ENCODE results near the gene TUBB1.

TUBB1 gene

GRCh38 chr20:58997141-58997770, 22.0 kb upstream of the TUBB1 start:
- Mint-ChIP-seq H3K4me3 (no peak overlapping the region), H3K36me3 (peaks cover 83% of the 10 kb centered on the region), H3K4me1 (peaks cover 15% of the 10 kb centered on the region), H3K9me3 (no peaks in the 10 kb centered on the region), H3K27ac (peak overlapping the region; percentile 30)
- DNase-seq (ENCODE audit: low spot score in 2 of 2): no peak
- ATAC-seq: no peak

DNA sequence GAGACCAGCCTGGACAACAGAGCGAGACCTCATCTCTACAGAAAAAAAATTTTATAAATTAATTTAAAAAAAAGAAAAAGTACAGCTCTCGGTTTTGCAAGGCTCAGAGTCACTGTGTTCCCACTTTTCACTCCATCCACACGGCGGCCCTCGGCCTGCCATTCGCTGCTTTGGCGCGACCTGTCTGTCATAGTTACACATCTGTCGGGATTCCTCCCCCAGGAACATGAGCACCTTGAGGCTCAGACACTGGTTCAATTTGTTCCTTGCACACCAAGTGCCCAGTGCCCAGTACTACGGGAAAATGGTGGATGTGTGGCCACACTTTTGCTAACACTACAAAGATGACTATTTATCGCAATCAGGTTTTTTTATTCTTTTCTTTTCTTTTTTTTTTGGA, 20.6 kb upstream of the TUBB1 start:
- DNase-seq (ENCODE audit: low spot score in 2 of 2) (no peak), ATAC-seq (no peak)
- Mint-ChIP-seq H3K4me3 (no peak overlapping the region), H3K27ac (peak overlapping the region; percentile 26), H3K9me3 (no peaks in the 10 kb centered on the region), H3K36me3 (peaks cover 74% of the 10 kb centered on the region), H3K4me1 (peaks cover 29% of the 10 kb centered on the region)

GRCh38 chr20:59000326-59000725, 18.9 kb upstream of the TUBB1 start:
- no peak for DNase-seq (ENCODE audit: low spot score in 2 of 2)
- Mint-ChIP-seq H3K27ac (no peak overlapping the region), H3K36me3 (peaks cover 58% of the 10 kb centered on the region), H3K4me1 (peaks cover 44% of the 10 kb centered on the region), H3K9me3 (no peaks in the 10 kb centered on the region), H3K4me3 (no peak overlapping the region)
- no peak for ATAC-seq

DNA sequence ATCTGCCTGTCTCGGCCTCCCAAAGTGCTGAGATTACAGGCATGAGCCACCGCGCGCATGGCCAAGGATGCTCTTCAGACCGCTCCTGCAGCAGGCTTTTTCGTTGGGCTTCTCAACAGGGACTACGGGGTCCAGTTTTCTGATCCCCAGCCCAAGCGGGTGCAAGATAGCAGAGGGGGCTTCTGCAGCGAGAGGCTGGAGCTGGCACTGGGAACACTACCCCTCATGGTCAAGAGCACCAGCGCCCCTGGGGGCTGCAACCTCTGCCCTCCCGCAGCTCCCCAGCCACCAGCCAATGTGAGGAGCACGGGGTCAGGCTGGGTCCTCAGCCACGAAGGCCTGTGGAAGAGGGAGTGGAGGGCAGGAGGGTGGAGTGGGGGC, 18.2 kb upstream of the TUBB1 start:
- DNase-seq (ENCODE audit: low spot score in 2 of 2) (no peak), ATAC-seq (no peak)
- H3K4me3 Mint-ChIP-seq: no peak overlapping the region
- H3K9me3 Mint-ChIP-seq: no peaks in the 10 kb centered on the region
- no peak overlapping the region for H3K27ac Mint-ChIP-seq
- H3K36me3 Mint-ChIP-seq: peaks cover 50% of the 10 kb centered on the region
- H3K4me1 Mint-ChIP-seq: peaks cover 44% of the 10 kb centered on the region

DNA sequence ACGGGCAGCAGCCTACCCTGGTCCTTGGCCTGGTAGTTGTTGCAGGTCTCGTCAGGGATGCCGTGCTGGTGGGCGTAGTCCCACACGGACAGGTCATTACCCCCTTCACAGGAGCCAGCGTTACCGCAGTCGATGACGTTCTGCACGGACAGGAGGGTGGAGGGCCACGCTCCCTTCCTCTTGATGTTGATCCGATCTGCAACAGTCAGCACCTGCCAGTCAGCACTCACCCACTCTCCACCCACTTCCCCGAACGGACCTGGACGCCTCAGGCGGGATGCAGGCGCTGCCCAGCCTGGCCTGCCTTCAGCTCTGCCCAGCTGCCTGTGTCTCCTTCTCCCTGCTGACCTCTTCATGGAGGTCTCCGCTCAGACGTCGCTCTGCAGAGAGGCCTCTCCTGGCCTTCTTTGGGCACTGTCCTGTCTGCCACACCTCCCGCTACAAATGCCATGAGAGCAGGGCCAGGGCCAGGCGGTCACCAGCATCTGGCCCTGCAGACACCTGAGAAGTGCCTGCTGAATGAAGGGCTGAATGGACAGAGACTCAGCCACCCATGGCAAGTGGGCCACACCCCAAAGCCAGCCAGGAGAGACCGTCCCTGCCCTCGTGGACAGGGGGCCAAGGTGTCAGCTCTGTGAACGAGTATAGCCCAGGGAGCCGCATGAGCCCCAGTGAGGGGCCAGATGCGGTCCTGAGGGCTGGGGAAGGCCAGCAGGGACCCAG, 17.6 kb upstream of the TUBB1 start:
- DNase-seq (ENCODE audit: low spot score in 2 of 2) (no peak), ATAC-seq (no peak)
- H3K36me3 Mint-ChIP-seq: peaks cover 45% of the 10 kb centered on the region
- no peak overlapping the region for H3K4me3 Mint-ChIP-seq
- peaks cover 47% of the 10 kb centered on the region for H3K4me1 Mint-ChIP-seq
- no peaks in the 10 kb centered on the region for H3K9me3 Mint-ChIP-seq
- no peak overlapping the region for H3K27ac Mint-ChIP-seq

GRCh38 chr20:59002388-59002787, 16.8 kb upstream of the TUBB1 start:
- Mint-ChIP-seq H3K27ac (peak overlapping the region; percentile 93), H3K36me3 (peaks cover 37% of the 10 kb centered on the region), H3K9me3 (no peaks in the 10 kb centered on the region), H3K4me1 (peaks cover 47% of the 10 kb centered on the region), H3K4me3 (no peak overlapping the region)
- ATAC-seq (no peak), DNase-seq (ENCODE audit: low spot score in 2 of 2) (no peak)

- H3K36me3 Mint-ChIP-seq: peaks cover 32% of the 10 kb centered on the region
- peaks cover 53% of the 10 kb centered on the region for H3K4me1 Mint-ChIP-seq
- no peak for ATAC-seq
- H3K4me3 Mint-ChIP-seq: no peak overlapping the region
- H3K9me3 Mint-ChIP-seq: no peaks in the 10 kb centered on the region
- peak overlapping the region; percentile 93 for H3K27ac Mint-ChIP-seq
- no peak for DNase-seq (ENCODE audit: low spot score in 2 of 2)
Observed at GRCh38 chr20:59002874-59003399, 16.3 kb upstream of the TUBB1 start.

- Mint-ChIP-seq H3K4me3 (peak overlapping the region; percentile 80), H3K9me3 (no peaks in the 10 kb centered on the region), H3K4me1 (peaks cover 53% of the 10 kb centered on the region), H3K27ac (peak overlapping the region; percentile 93), H3K36me3 (peaks cover 21% of the 10 kb centered on the region)
- no peak for DNase-seq (ENCODE audit: low spot score in 2 of 2)
- no peak for ATAC-seq
Observed at GRCh38 chr20:59003836-59004492, 15.3 kb upstream of the TUBB1 start.

DNA sequence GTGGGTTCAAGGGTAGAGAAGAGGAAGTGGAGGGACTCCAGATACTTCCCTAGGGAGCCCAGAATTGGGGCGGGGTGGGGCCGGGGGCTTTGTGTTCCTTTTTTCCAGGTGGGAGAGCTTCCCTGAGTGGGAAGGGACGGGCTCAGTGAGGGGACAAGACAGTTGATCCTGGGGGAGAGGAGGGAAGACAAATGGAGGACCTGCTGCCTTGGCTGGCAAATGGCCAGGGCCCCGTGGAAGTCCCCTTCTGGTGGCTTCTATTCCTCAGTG, 14.8 kb upstream of the TUBB1 start:
- no peak for DNase-seq (ENCODE audit: low spot score in 2 of 2)
- peak overlapping the region; percentile 80 for H3K4me3 Mint-ChIP-seq
- no peak for ATAC-seq
- H3K4me1 Mint-ChIP-seq: peaks cover 53% of the 10 kb centered on the region
- H3K9me3 Mint-ChIP-seq: no peaks in the 10 kb centered on the region
- H3K27ac Mint-ChIP-seq: peak overlapping the region; percentile 93
- H3K36me3 Mint-ChIP-seq: peaks cover 18% of the 10 kb centered on the region

- ATAC-seq (peak; percentile 39), DNase-seq (ENCODE audit: low spot score in 2 of 2) (peak in 1 of 2 donors; percentile 61)
- peaks cover 13% of the 10 kb centered on the region for H3K36me3 Mint-ChIP-seq
- H3K27ac Mint-ChIP-seq: peak overlapping the region; percentile 93
- H3K4me3 Mint-ChIP-seq: peak overlapping the region; percentile 80
- no peaks in the 10 kb centered on the region for H3K9me3 Mint-ChIP-seq
- peaks cover 53% of the 10 kb centered on the region for H3K4me1 Mint-ChIP-seq
Observed at GRCh38 chr20:59004763-59005522, 14.3 kb upstream of the TUBB1 start.

- DNase-seq (ENCODE audit: low spot score in 2 of 2): no peak
- Mint-ChIP-seq H3K36me3 (peaks cover 6% of the 10 kb centered on the region), H3K27ac (peak overlapping the region; percentile 93), H3K9me3 (no peaks in the 10 kb centered on the region), H3K4me1 (peaks cover 53% of the 10 kb centered on the region), H3K4me3 (peak overlapping the region; percentile 80)
- no peak for ATAC-seq
Observed at GRCh38 chr20:59005523-59006166, 13.6 kb upstream of the TUBB1 start.

DNA sequence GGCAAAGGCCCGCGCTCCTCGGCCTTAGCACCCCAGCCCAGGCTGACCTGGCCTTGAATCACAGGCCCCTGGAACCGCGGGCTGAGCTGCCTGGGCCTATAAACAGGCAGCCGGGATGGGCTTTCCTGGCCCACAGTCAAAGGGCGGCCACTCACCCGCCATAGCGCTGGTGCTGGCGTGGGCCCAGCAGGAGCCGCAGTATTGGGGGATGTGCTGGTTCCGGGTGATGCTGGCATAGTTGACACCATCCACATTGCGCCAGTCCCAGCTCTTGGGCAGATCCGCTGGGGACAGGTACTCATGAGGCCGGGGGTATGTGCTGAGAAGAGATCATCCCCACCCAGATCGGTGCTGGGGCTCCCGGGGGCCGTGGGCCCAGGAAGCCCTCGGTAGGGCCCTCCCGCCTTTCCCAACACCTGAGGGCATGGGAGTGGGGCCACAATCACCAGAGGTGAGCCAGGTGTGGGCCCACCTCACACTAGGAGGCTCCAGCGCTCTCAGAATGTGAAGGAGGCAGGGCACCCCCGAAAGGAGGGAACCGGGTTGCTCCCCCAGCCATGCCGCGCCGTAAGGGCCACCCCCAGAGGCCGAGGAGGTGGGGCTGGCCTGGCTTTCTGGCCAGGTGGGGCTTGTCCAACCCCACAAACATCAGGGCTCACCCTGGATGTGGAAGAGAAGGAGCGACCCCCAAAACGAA, 12.9 kb upstream of the TUBB1 start:
- H3K36me3 Mint-ChIP-seq: peaks cover 6% of the 10 kb centered on the region
- ATAC-seq (peak; percentile 3), DNase-seq (ENCODE audit: low spot score in 2 of 2) (no peak)
- H3K4me1 Mint-ChIP-seq: peaks cover 58% of the 10 kb centered on the region
- H3K4me3 Mint-ChIP-seq: peak overlapping the region; percentile 80
- peak overlapping the region; percentile 93 for H3K27ac Mint-ChIP-seq
- no peaks in the 10 kb centered on the region for H3K9me3 Mint-ChIP-seq

DNA sequence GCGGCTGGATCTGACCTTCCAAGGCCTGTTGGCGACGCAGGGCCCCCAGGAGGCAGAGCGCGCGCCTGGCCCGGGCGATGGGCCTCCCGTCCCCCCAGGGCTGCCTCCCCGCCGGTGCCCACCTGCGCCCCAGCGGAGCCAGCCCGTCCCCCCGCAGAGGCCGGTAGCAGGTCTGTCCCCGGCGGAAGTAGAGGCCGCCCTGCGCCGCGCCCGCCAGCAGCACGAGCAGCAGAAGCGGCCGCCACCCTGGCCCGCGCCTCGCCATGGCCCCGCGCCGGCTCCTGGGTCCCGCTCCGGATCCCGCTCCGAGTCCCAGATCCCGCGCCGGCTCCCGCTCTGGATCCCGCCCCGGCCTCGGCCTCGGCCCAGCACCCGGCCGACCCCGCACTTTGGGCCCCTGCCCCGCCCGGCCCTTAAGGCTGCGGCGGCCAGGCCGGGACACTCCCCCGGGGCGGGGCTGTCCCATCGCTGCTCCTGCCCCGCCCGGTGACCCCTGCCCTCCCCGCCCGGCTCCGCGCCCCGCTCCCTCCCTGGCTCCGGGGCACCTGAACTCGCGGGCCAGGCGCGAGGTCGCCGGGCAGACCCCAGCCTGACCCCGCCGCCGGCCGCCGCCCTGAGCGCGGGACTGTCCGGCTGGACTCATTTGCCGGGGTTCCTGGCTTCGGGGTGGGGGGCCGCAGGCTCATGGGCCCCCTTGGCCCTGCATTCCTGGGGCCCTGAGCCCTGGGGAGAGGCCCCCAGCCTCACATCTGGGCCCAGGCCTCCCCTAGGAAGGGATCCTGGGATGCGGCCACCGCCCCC, 12.2 kb upstream of the TUBB1 start, which contains the start of gene CTSZ:
CTSZ (minus strand) TSS at position 391 of the 801 bp plus-strand sequence; CDS start at position 265, 126 bp downstream.
- Mint-ChIP-seq H3K4me1 (peaks cover 60% of the 10 kb centered on the region), H3K4me3 (peak within 1 kb of the TSS; percentile 80), H3K27ac (peak within 1 kb of the TSS; percentile 93), H3K9me3 (no peaks in the 10 kb centered on the region), H3K36me3 (peaks cover 6% of the 10 kb centered on the region)
- ATAC-seq (peak; percentile 81), DNase-seq (ENCODE audit: low spot score in 2 of 2) (peak; percentile 37 to 65)

Measured in stimulated activated effector memory CD8-positive, alpha-beta T cell treated with anti-CD3 and anti-CD28 coated beads, Interleukin-12 subunit alpha, Interleukin-12 subunit beta, amount 100 ng/mL, for 72 hours (primary cell).